GM18526 (cell line): ENCODE results near the gene RARS1.

Experiments
- POLR2A ChIP-seq: IDR thresholded peaks from 3 replicates; pipeline ENCODE4 v1.6.1; 2011; ENCODE audit not compliant: insufficient read length; ENCODE audit errors: extremely low read depth

Gene RARS1

DNA sequence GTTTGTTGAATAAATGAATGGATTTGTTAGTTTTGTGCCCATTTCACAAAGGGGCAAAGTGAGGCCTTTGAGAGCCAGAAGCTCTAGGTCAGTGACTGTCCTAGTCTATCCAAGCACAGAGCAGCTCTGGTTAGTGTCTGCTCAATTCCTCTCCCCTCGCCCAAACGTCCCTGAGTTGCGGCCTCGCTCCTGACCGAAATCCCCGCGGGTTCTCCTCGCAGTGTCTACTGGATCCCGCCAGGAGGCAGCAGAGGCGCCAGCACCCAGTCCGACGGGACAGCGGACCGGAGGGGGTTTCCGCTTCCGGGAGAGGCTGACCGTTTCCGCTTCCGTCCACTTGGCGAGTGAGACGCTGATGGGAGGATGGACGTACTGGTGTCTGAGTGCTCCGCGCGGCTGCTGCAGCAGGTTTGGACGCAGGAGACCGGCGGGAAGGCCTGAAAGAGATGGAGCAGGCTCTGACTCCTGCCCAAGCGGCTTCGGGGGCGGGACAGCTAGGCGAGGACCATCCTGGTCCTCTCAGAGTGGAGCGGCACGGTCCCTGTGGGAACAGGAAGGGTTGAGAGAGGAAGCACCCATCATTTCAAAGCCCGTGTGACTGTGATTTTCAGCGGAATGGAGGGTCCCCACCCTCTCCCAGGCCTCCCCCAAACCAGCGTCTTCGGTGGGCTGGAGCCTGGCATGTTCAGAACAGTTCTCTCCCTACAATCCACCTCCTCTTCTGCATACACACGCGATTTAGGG lies at the start of gene RARS1:
RARS1 (plus strand) TSS at position 336 of the 744 bp plus-strand sequence; CDS start at position 364, 28 bp downstream.
- peak; percentile 92 for TF ChIP-seq POLR2A

DNA sequence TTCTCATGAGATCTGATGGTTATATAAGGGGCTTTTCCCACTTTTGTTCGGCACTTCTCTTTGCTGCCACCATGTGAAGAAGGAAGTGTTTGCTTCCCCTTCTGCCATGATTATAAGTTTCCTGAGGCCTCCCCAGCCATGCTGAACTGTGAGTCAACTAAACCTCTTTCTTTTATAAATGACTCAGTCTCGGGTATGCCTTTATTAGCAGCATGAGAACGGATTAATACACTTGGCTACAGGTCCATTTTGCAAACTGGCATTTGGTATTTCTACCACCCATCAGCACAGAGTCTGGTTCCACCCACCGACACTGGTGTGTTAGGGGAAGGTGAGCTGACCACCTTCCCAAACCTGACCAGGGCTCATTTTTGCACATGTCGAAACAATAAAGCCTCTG lies 47.9 kb upstream of the RARS1 start:
- TF ChIP-seq POLR2A, result no peak

- TF ChIP-seq POLR2A, result no peak
Measured at GRCh38 chr5:168443533-168443932, 42.7 kb upstream of the RARS1 start.

DNA sequence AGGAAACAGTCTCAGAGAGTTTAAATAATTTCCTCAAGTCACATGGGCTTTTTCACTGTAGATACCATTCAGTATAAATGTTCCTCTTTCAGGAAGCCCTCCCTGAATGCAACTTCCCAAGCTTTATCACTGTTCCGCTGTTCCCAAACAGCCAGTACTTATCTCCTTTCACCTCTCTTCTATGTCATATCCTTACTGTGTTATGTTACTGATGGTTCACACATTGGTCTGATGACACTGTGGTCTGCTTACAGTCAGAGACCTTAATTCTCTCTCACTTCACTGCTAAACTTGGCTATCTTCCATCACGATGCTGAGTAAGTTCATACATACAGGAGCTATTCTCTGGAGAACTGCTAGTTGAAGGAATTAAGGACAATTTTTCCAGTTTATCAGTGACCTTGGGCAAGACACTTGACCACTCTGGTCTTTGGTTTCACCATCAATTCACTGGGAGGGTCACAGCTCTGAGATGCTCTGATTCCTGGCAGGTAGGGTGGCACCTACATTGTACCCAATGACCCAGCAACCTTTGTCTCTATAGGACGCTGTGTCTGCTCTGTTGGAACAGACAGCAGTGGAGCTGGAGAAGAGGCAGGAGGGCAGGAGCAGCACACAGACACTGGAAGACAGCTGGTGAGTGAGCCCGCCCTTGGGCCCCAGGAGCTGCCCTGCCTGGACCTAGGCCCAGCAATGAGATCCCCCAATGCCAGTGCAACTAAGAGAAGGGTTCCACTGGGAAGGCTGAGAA lies 42.1 kb upstream of the RARS1 start:
- TF ChIP-seq POLR2A, result no peak

- TF ChIP-seq POLR2A, result no peak
Measured at GRCh38 chr5:168446983-168447619, 39.2 kb upstream of the RARS1 start.

- no peak for TF ChIP-seq POLR2A
Measured at GRCh38 chr5:168447808-168448207, 38.5 kb upstream of the RARS1 start.

GRCh38 chr5:168449166-168449565 lies 37.1 kb upstream of the RARS1 start:
- no peak for TF ChIP-seq POLR2A

DNA sequence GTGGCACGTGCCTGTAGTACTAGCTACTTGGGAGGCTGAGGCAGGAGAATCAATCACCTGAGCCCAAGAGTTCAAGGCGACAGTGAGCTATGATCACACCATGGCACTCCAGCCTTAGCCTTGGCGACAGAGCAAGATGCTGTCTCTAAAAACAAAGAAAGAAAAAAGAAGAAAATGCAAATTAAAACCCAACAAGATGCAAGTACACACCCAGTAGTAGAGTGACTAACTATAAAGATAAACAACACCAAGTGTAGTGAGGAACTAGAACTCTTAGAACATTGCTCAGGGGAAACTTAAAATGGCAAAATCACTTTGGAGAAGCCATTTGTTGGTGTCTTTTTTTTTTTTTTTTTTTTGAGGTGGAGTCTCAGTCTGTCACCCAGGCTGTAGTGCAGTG lies 34.7 kb upstream of the RARS1 start:
- no peak for TF ChIP-seq POLR2A

DNA sequence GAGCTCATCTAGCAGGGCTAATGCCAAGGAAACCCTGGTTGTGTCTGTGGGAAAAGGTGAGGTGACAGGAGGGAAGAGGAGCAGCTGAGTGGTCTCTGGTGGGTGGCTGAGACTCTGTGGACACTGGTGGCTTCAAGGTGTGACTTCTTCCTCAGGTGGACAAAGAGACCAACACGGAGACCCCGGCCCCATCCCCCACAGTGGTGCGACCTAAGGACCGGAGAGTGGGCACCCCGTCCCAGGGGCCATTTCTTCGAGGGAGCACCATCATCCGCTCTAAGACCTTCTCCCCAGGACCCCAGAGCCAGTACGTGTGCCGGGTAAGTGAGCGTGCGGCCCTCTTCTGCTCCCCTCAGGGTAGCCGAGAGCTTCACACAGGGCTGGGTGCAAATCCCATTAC lies 31.1 kb upstream of the RARS1 start:
- no peak for TF ChIP-seq POLR2A

GRCh38 chr5:168457542-168457941 lies 28.7 kb upstream of the RARS1 start:
- TF ChIP-seq POLR2A, result no peak

GRCh38 chr5:168460606-168461005 lies 25.7 kb upstream of the RARS1 start:
- TF ChIP-seq POLR2A, result no peak

DNA sequence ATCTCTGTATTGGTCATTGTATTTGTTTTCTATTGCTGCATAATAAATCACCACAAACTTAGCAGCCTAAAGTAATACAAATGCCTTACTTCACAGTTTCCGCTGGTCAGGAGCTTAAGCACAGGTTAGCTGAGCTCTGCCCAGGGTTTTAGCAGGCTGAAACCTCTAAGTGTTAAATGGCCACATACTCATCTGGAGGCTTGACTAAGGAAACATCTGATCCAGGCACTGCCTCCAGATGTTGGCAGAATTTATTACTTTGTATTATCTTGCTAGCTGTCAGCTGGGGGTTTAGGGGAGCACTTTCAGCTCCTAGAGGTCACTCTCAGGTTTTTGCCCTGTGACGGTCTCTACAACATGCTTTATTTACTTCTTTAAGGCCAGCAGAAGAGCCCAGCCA lies 23.2 kb upstream of the RARS1 start:
- no peak for TF ChIP-seq POLR2A

GRCh38 chr5:168464214-168464613 lies 22.1 kb upstream of the RARS1 start:
- no peak for TF ChIP-seq POLR2A

DNA sequence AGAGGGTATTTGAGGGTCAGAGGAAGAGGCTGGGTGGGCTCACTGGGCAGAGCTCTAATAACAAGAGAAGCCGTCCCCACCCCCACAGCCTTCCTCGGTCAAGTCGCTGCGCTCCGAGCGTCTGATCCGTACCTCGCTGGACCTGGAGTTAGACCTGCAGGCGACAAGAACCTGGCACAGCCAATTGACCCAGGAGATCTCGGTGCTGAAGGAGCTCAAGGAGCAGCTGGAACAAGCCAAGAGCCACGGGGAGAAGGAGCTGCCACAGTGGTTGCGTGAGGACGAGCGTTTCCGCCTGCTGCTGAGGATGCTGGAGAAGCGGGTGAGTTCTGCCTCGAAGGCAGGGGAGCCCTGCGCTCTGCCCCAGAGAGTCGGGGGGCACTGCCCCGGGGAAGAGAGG lies 21.6 kb upstream of the RARS1 start:
- no peak for TF ChIP-seq POLR2A

- no peak for TF ChIP-seq POLR2A
Measured at GRCh38 chr5:168467755-168468330, 18.4 kb upstream of the RARS1 start.

GRCh38 chr5:168468836-168469235 lies 17.4 kb upstream of the RARS1 start:
- no peak for TF ChIP-seq POLR2A
